ENCODE measurements around the gene CHI3L2. TPM values are rescaled to one million over a fixed set of nuclear protein-coding genes. Genes with fewer than 3 reads are reported as not detected.

The CHI3L2 gene
- polyA plus RNA-seq, 2 of the 4 experiments (the other 2 are of a cell fraction), result 0.23 to 0.43 TPM

DNA sequence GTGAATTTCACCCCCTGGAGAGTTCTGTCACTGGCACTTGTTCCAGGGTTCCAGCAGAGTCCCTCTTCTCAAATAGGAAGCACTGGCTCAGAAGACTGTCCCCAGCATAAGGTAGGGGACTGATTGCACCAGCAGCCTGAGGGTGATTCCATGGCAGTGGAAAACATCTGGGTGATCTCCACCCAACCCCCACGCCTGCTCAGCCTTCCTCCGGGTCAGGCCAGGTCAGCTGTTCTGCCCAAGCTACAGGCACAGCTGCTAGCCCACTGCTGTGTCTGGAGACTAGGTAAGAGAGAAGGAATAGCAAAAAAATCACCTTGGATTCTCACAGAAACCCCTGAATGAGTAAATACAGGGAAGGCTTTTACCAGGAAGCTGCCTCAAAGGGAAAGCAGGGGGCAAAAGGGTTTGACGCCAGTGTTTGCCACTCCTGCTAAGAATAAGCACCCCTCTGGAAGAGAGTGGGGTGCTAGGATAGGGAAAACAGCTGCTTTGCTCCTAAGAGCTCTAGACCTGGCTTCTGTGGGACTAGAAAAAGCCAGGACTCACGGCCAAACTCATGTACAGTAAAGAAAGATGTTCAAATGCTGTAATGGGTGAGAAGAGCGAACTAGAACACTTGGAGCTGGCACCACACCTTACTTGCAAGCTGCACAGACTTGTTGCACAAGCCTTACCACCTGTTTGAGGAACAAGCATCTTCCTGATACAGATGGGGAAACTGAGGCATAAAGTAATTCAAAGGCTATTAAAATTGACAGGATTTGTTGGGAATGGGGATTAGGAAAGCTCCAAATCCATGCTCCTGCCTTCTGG is 26.0 kb upstream of the CHI3L2 start:
- DNase-seq (ENCODE audit: low read depth in 1 of 2, low spot score in 1 of 2), result no peak
- CTCF ChIA-PET, result no interaction called here
- Histone ChIP-seq H3K4me2 (no peak overlapping the region), H3K4me1 (no peaks in the 10 kb centered on the region), H3K27ac (no peak overlapping the region), H3K4me3 (no peak overlapping the region), H3K9me3 (no peaks in the 10 kb centered on the region)
- POLR2A ChIA-PET, result no interaction called here
- TF ChIP-seq HOXB5 (CRISPR knock-in tag; IDR thresholded peaks at IDR 0.05) (no peak), CBX2 (IDR thresholded peaks at IDR 0.05; ENCODE audit: borderline replicate concordance, low read depth) (no peak)
- no peak for ATAC-seq
- FAIRE-seq, result no peak
- WGBS (ENCODE audit: missing lambda C conversion rate), result 91% methylated on average over 5 of the region's 5 CpGs

DNA sequence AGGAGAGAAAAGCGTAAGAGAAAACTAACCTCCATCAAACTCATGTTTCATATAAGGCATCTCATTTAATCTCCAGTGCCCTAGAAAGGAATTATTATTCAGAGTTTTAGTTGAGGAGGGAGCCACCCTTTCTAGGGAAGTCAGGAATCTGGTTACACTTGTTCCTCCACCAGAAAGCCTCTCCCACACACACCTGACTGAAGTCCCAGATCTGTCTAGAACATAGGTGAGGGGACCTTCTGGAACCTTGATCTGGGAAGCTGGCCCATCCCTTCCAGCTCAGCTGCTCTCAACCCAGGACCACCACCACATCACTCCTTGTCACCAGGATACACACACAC is 25.2 kb upstream of the CHI3L2 start:
- H3K4me1 ChIP-seq, result no peaks in the 10 kb centered on the region
- H3K4me3 ChIP-seq, result no peak overlapping the region
- no peak overlapping the region for H3K27ac ChIP-seq
- H3K4me2 ChIP-seq, result no peak overlapping the region
- no peaks in the 10 kb centered on the region for H3K9me3 ChIP-seq
- no peak for DNase-seq (ENCODE audit: low read depth in 1 of 2, low spot score in 1 of 2)
- 83% methylated on average over 1 of the region's 1 CpG for WGBS (ENCODE audit: missing lambda C conversion rate)
- TF ChIP-seq BHLHE40 (IDR thresholded peaks at IDR 0.05; ENCODE audit: low read depth, low read length) (no peak), ZNF302 (CRISPR knock-in tag; IDR thresholded peaks at IDR 0.05) (no peak)
- TF ChIP-seq, protein P1, sequence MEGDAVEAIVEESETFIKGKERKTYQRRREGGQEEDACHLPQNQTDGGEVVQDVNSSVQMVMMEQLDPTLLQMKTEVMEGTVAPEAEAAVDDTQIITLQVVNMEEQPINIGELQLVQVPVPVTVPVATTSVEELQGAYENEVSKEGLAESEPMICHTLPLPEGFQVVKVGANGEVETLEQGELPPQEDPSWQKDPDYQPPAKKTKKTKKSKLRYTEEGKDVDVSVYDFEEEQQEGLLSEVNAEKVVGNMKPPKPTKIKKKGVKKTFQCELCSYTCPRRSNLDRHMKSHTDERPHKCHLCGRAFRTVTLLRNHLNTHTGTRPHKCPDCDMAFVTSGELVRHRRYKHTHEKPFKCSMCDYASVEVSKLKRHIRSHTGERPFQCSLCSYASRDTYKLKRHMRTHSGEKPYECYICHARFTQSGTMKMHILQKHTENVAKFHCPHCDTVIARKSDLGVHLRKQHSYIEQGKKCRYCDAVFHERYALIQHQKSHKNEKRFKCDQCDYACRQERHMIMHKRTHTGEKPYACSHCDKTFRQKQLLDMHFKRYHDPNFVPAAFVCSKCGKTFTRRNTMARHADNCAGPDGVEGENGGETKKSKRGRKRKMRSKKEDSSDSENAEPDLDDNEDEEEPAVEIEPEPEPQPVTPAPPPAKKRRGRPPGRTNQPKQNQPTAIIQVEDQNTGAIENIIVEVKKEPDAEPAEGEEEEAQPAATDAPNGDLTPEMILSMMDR (IDR thresholded peaks at IDR 0.05), result no peak
- ATAC-seq, result no peak
- FAIRE-seq, result no peak
- CTCF ChIA-PET, result no interaction called here
- POLR2A ChIA-PET, result no interaction called here

DNA sequence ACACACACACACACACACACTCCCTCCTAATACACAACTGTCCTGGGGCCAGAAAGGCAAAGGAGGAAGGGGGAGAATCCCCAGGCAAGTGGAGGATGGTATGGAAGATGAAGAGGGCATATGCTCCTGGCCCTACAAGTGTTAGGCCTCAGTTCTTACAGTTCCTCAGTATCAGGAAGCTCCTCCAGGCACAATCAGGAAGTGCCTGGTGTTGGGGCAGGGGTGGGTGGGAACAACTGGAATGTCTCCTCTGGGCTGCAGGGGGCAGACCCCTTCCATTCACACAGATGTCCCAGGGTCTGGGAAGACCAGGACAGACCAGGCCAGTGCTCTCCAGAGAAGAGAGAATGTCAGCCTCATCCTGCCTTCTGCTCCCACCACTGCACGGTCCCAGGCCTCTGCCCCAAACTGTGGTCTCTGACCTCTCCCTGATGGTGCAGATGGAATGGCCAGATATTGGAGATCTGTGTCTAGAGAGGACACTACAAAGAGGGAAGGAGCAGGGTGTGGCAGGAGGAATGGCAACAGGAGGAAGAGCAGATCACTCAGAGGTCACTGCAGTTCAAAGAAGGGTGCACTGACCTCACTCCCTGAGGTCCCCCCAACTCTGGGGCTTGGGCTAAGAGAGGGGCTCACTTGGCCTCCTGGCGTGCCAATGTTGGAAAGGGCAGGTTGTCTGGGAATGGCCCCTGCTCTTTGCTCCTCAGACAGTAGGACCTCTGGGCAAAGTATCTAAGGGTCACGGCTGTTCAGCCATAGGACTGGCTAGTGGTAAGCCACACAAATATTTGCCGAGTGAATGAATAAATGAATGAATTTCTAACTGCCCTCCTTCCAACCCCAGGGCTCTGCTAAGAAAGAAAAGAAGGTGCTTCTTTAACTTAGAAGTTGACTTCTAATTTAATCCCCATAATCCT is 24.5 kb upstream of the CHI3L2 start:
- POLR2A ChIA-PET, result no interaction called here
- CTCF ChIA-PET, result no interaction called here
- TF ChIP-seq EHF (CRISPR knock-in tag; IDR thresholded peaks at IDR 0.05), result no peak
- TF ChIP-seq, protein P2, sequence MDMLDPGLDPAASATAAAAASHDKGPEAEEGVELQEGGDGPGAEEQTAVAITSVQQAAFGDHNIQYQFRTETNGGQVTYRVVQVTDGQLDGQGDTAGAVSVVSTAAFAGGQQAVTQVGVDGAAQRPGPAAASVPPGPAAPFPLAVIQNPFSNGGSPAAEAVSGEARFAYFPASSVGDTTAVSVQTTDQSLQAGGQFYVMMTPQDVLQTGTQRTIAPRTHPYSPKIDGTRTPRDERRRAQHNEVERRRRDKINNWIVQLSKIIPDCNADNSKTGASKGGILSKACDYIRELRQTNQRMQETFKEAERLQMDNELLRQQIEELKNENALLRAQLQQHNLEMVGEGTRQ (IDR thresholded peaks at IDR 0.05), result no peak
- TF ChIP-seq, protein P3, sequence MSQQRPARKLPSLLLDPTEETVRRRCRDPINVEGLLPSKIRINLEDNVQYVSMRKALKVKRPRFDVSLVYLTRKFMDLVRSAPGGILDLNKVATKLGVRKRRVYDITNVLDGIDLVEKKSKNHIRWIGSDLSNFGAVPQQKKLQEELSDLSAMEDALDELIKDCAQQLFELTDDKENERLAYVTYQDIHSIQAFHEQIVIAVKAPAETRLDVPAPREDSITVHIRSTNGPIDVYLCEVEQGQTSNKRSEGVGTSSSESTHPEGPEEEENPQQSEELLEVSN (IDR thresholded peaks at IDR 0.05; ENCODE audit: borderline replicate concordance, low read depth), result no peak
- no peak for TF ChIP-seq RCOR1 (IDR thresholded peaks at IDR 0.05; ENCODE audit: low read depth, low read length)
- TF ChIP-seq KDM5A (IDR thresholded peaks at IDR 0.05), result no peak
- TF ChIP-seq, protein P4, sequence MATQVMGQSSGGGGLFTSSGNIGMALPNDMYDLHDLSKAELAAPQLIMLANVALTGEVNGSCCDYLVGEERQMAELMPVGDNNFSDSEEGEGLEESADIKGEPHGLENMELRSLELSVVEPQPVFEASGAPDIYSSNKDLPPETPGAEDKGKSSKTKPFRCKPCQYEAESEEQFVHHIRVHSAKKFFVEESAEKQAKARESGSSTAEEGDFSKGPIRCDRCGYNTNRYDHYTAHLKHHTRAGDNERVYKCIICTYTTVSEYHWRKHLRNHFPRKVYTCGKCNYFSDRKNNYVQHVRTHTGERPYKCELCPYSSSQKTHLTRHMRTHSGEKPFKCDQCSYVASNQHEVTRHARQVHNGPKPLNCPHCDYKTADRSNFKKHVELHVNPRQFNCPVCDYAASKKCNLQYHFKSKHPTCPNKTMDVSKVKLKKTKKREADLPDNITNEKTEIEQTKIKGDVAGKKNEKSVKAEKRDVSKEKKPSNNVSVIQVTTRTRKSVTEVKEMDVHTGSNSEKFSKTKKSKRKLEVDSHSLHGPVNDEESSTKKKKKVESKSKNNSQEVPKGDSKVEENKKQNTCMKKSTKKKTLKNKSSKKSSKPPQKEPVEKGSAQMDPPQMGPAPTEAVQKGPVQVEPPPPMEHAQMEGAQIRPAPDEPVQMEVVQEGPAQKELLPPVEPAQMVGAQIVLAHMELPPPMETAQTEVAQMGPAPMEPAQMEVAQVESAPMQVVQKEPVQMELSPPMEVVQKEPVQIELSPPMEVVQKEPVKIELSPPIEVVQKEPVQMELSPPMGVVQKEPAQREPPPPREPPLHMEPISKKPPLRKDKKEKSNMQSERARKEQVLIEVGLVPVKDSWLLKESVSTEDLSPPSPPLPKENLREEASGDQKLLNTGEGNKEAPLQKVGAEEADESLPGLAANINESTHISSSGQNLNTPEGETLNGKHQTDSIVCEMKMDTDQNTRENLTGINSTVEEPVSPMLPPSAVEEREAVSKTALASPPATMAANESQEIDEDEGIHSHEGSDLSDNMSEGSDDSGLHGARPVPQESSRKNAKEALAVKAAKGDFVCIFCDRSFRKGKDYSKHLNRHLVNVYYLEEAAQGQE (IDR thresholded peaks at IDR 0.05), result no peak
- TF ChIP-seq, protein P5, sequence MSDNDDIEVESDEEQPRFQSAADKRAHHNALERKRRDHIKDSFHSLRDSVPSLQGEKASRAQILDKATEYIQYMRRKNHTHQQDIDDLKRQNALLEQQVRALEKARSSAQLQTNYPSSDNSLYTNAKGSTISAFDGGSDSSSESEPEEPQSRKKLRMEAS (IDR thresholded peaks at IDR 0.05), result no peak
- no peak for TF ChIP-seq NFE2L2 (conservative IDR thresholded peaks at IDR 0.05; ENCODE audit: low read length)
- TF ChIP-seq RFX5 (IDR thresholded peaks at IDR 0.05), result no peak
- no peak for TF ChIP-seq FOSL2 (IDR thresholded peaks at IDR 0.05)
- TF ChIP-seq FOSL2 (CRISPR knock-in tag; IDR thresholded peaks at IDR 0.05), result no peak
- TF ChIP-seq SMC3 (IDR thresholded peaks at IDR 0.05), result no peak
- TF ChIP-seq HOXB13 (CRISPR knock-in tag; IDR thresholded peaks at IDR 0.05; ENCODE audit: low read depth), result no peak
- TF ChIP-seq, protein P6, sequence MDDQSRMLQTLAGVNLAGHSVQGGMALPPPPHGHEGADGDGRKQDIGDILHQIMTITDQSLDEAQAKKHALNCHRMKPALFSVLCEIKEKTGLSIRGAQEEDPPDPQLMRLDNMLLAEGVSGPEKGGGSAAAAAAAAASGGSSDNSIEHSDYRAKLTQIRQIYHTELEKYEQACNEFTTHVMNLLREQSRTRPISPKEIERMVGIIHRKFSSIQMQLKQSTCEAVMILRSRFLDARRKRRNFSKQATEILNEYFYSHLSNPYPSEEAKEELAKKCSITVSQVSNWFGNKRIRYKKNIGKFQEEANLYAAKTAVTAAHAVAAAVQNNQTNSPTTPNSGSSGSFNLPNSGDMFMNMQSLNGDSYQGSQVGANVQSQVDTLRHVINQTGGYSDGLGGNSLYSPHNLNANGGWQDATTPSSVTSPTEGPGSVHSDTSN (IDR thresholded peaks at IDR 0.05), result no peak
- no peak for TF ChIP-seq TP53 (CRISPR knock-in tag; IDR thresholded peaks at IDR 0.05)
- TF ChIP-seq SREBF2 (IDR thresholded peaks at IDR 0.05), result no peak
- no peak for TF ChIP-seq GATA3 (IDR thresholded peaks at IDR 0.05; ENCODE audit: borderline replicate concordance)
- no peak for TF ChIP-seq ZSCAN20 (CRISPR knock-in tag; IDR thresholded peaks at IDR 0.05)
- DNase-seq (ENCODE audit: low read depth in 1 of 2, low spot score in 1 of 2) (no peak), ATAC-seq (peak in 1 of 2 experiments; percentile 11; a peak in 1 of 6 replicates), FAIRE-seq (no peak)
- Histone ChIP-seq H3K9me3 (no peaks in the 10 kb centered on the region), H3K4me2 (peak overlapping the region; percentile 88; the same call in 2 of the 3 replicates), H3K27ac (no peak overlapping the region), H3K4me1 (no peaks in the 10 kb centered on the region), H3K4me3 (no peak overlapping the region; the same call in 2 of the 3 replicates)
- 93% methylated on average over 3 of the region's 4 CpGs for WGBS (ENCODE audit: missing lambda C conversion rate)

Data from A549 (cell line).